Glutamatergic neuron (in vitro differentiated cells): ENCODE data around the gene PTPRN. TPM values are rescaled to one million over a fixed set of nuclear protein-coding genes. Genes with fewer than 3 reads are reported as not detected.

ENCODE experiments used
- DNase-seq: peaks from one replicate; pipeline ENCODE4 v3.0.0; 2022
- H3K27ac Mint-ChIP-seq: one replicate; pipeline ENCODE4 v1.8.0; 2020; ENCODE audit warnings: mild to moderate bottlenecking, mixed read lengths, inconsistent platforms; ENCODE audit not compliant: unreplicated experiment
- H3K27me3 Mint-ChIP-seq: one replicate; pipeline ENCODE4 v1.8.0; 2020; ENCODE audit warnings: mild to moderate bottlenecking, moderate library complexity, mixed read lengths, inconsistent platforms; ENCODE audit not compliant: unreplicated experiment
- H3K36me3 Mint-ChIP-seq: one replicate; pipeline ENCODE4 v1.8.0; 2020; ENCODE audit warnings: mild to moderate bottlenecking, mixed read lengths, inconsistent platforms; ENCODE audit not compliant: unreplicated experiment
- H3K4me1 Mint-ChIP-seq: one replicate; pipeline ENCODE4 v1.8.0; 2020; ENCODE audit warnings: mild to moderate bottlenecking, low read depth, mixed read lengths, inconsistent platforms; ENCODE audit not compliant: unreplicated experiment
- H3K4me3 Mint-ChIP-seq: one replicate; pipeline ENCODE4 v1.8.0; 2020; ENCODE audit warnings: mild to moderate bottlenecking, mixed read lengths, inconsistent platforms; ENCODE audit not compliant: unreplicated experiment
- H3K9me3 Mint-ChIP-seq: one replicate; pipeline ENCODE4 v1.8.0; 2020; ENCODE audit warnings: mild to moderate bottlenecking, moderate library complexity, mixed read lengths, inconsistent platforms; ENCODE audit not compliant: unreplicated experiment
- CTCF ChIP-seq: fragments of 200-600 bp; sonication (generic); IDR thresholded peaks from one replicate; pipeline ENCODE4 v1.5.0; 2021; ENCODE audit not compliant: partially characterized antibody, unreplicated experiment
- long read RNA-seq: library from polyadenylated mRNA; unstranded; transcript quantifications from one replicate; pipeline ENCODE4 v2.0.0, GENCODE V29; 2020; ENCODE audit not compliant: unreplicated experiment
- total RNA-seq: library from RNA; stranded (reverse); fragmentation: NEBNext Ultra II Directional; extraction: Animal tissue kit (Norgen Biotek cat#: 25700); gene quantifications from one replicate; pipeline ENCODE4 v1.2.1, GENCODE V29; 2021; ENCODE audit not compliant: unreplicated experiment

The PTPRN gene
- 104 TPM for total RNA-seq
- long read RNA-seq, partial matches to known transcripts, result 10 of 23 reads
- long read RNA-seq, other reads (novel, unspliced or antisense), result 7 of 23 reads

- Mint-ChIP-seq H3K27me3 (peaks cover 3% of the 10 kb centered on the region), H3K9me3 (peaks cover 5% of the 10 kb centered on the region), H3K36me3 (no peaks in the 10 kb centered on the region), H3K4me1 (peaks cover 6% of the 10 kb centered on the region), H3K4me3 (peak within 1 kb of the TSS; percentile 96), H3K27ac (peak within 1 kb of the TSS; percentile 96)
- DNase-seq, result peak; percentile 81
- no peak for TF ChIP-seq CTCF
Measured at GRCh38 chr2:219309278-219309677, at the start of gene PTPRN. PTPRN (minus strand) TSS chr2:219309401; CDS start chr2:219309332, 69 bp downstream.

GRCh38 chr2:219358170-219359075 lies 49.2 kb upstream of the PTPRN start:
- Mint-ChIP-seq H3K9me3 (peaks cover 1% of the 10 kb centered on the region), H3K27me3 (peaks cover 19% of the 10 kb centered on the region), H3K27ac (no peak overlapping the region), H3K4me3 (peak overlapping the region; percentile 82), H3K4me1 (peaks cover 5% of the 10 kb centered on the region), H3K36me3 (no peaks in the 10 kb centered on the region)
- TF ChIP-seq CTCF, result no peak
- DNase-seq, result peak; percentile 47

- H3K27ac Mint-ChIP-seq, result no peak overlapping the region
- no peak for TF ChIP-seq CTCF
- no peak overlapping the region for H3K4me3 Mint-ChIP-seq
- peaks cover 17% of the 10 kb centered on the region for H3K27me3 Mint-ChIP-seq
- peaks cover 1% of the 10 kb centered on the region for H3K9me3 Mint-ChIP-seq
- no peaks in the 10 kb centered on the region for H3K36me3 Mint-ChIP-seq
- no peak for DNase-seq
- H3K4me1 Mint-ChIP-seq, result no peaks in the 10 kb centered on the region
Measured at GRCh38 chr2:219356834-219357233, 47.6 kb upstream of the PTPRN start.

GRCh38 chr2:219354582-219354981 lies 45.4 kb upstream of the PTPRN start:
- H3K36me3 Mint-ChIP-seq, result no peaks in the 10 kb centered on the region
- H3K27ac Mint-ChIP-seq, result no peak overlapping the region
- H3K4me3 Mint-ChIP-seq, result no peak overlapping the region
- peaks cover 7% of the 10 kb centered on the region for H3K27me3 Mint-ChIP-seq
- DNase-seq, result no peak
- no peak for TF ChIP-seq CTCF
- peaks cover 1% of the 10 kb centered on the region for H3K9me3 Mint-ChIP-seq
- H3K4me1 Mint-ChIP-seq, result no peaks in the 10 kb centered on the region

GRCh38 chr2:219353129-219353528 lies 43.9 kb upstream of the PTPRN start:
- Mint-ChIP-seq H3K27ac (no peak overlapping the region), H3K36me3 (no peaks in the 10 kb centered on the region), H3K9me3 (no peaks in the 10 kb centered on the region), H3K4me1 (no peaks in the 10 kb centered on the region), H3K4me3 (no peak overlapping the region), H3K27me3 (peaks cover 5% of the 10 kb centered on the region)
- DNase-seq, result no peak
- no peak for TF ChIP-seq CTCF
